Mesodermal cell (in vitro differentiated cells): Measurements from ENCODE around the gene NUMA1.

Source experiments
- H3K27ac ChIP-seq: 2 replicates; pipeline ENCODE4 v1.7.0; 2013; ENCODE audit warnings: mild to moderate bottlenecking, low read depth, low read length, moderate library complexity; ENCODE audit not compliant: severe bottlenecking
- H3K36me3 ChIP-seq: 2 replicates; pipeline ENCODE4 v1.7.1; 2013; ENCODE audit warnings: mild to moderate bottlenecking, low read length, moderate library complexity; ENCODE audit not compliant: control insufficient read depth, insufficient read depth
- H3K4me1 ChIP-seq: one replicate; pipeline ENCODE4 v1.7.1; 2013; ENCODE audit warnings: mild to moderate bottlenecking, low read length; ENCODE audit not compliant: insufficient read depth, control insufficient read depth, poor library complexity, severe bottlenecking
- H3K4me3 ChIP-seq: 2 replicates; pipeline ENCODE4 v1.7.0; 2013; ENCODE audit warnings: low read length, control low read depth, mild to moderate bottlenecking; ENCODE audit not compliant: insufficient read depth, poor library complexity, severe bottlenecking; ENCODE audit errors: extremely low read depth
- H3K9me3 ChIP-seq: 2 replicates; pipeline ENCODE4 v1.7.1; 2013; ENCODE audit warnings: mild to moderate bottlenecking, low read length, moderate library complexity; ENCODE audit not compliant: control insufficient read depth
- WGBS, 2 experiments: methylation state at CpG; one replicate each; pipeline ENCODE4 v1.1.5; 2013; ENCODE audit warnings: missing lambda C conversion rate in 2 of 2; ENCODE audit not compliant: insufficient coverage in 2 of 2; 5-methylcytosine and 5-hydroxymethylcytosine counted together

NUMA1 gene

DNA sequence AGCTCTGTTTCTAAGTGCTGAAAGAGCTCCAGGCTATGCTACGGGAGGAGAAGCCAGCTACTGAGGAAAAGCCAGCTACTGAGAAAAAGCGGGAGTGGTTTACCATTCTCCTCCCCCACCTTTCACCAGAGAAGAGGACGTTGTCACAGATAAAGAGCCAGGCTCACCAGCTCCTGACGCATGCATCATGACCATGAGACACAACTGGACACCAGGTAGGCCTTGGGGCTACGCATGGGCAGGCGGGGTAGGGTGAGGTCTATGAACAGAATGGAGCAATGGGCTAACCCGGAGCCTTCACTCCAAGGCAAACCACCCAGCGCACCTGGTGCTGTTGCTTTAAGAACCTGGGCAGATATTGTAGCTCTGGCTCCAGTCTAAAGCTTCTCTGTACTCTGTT, 80.5 kb downstream of the NUMA1 start:
- Histone ChIP-seq H3K9me3 (no peaks in the 10 kb centered on the region), H3K27ac (peak overlapping the region; percentile 5), H3K4me1 (no peaks in the 10 kb centered on the region), H3K36me3 (peaks cover 61% of the 10 kb centered on the region), H3K4me3 (no peak overlapping the region)
- 98% methylated on average over 5 to 6 of the region's 8 CpGs for WGBS, 2 experiments

DNA sequence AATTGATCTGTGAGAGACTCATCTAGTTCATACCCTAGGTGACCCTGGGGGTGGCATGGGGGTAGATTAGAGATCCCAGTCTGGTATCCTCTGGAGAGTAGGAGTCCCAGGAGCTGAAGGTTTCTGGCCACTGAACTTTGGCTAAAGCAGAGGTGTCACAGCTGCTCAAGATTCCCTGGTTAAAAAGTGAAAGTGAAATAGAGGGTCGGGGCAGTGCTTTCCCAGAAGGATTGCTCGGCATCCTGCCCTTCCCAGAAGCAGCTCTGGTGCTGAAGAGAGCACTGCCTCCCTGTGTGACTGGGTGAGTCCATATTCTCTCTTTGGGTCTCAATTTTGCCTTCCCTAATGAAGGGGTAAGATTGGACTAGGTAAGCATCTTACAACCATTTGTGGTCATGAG, 81.0 kb downstream of the NUMA1 start:
- Histone ChIP-seq H3K4me1 (no peaks in the 10 kb centered on the region), H3K36me3 (peaks cover 57% of the 10 kb centered on the region), H3K27ac (peak overlapping the region; percentile 5), H3K4me3 (no peak overlapping the region), H3K9me3 (no peaks in the 10 kb centered on the region)
- WGBS, 2 experiments, result 92 to 94% methylated on average over 2 of the region's 2 CpGs

DNA sequence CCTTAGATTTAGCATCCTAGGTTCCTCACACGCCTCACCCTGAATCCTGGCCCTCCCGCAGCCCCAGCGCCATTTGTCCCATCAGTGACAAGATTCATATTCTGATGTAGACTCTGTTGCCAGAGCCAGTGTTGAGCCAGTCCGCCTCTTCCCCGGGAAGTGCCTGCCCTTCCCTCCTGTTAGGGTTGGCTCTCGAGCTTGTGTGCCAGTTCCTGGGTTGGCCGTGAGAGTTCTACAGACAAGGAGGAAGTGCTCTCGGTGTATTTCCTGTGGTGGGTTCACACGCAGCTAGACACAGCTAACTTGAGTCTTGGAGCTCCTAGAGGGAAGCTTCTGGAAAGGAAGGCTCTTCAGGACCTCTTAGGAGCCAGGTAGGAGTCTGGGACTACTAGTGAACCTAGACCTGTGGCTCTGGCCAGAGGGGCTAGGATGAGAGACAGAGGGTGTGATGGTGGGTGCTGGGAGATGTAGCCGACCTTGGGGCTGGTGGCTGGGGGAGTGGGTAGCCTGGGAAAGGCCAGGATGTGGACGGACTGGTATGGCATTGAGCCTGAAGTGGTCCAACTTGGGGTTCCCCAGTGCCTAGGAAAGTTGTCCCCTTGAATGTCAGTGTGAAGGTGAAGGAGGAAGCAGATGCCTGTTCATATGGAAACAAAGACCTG, 81.6 kb downstream of the NUMA1 start, which contains the start of gene IL18BP:
TSS of gene IL18BP (plus strand) at position 261 of the 662 bp plus-strand sequence. CDS start 1,076 bp downstream, outside the sequence.
- H3K4me1 ChIP-seq, result no peaks in the 10 kb centered on the region
- peak within 1 kb of the TSS; percentile 5 for H3K27ac ChIP-seq
- WGBS, 2 experiments, result 95 to 96% methylated on average over 11 of the region's 11 CpGs
- H3K36me3 ChIP-seq, result peaks cover 51% of the 10 kb centered on the region
- no peaks in the 10 kb centered on the region for H3K9me3 ChIP-seq
- H3K4me3 ChIP-seq, result no peak within 1 kb of the TSS

DNA sequence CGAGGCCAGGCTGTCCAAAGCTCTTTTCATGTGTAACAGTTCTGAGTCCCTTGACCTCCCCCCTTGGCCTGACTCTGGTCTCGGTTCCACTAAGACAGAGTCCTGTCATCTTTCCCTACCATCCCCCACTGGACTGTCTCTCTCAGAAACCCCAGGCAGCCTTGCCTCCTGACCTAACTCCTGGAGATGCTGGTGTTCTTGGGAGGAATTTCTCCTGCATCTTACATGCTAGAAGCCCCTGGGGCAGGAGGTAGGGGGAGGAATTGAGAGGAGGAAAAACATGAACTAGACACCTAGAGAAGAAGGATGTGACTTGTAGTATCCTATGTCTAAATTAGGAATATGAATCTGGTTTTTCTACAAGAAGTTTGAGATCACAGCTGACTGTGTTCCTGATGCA, 82.3 kb downstream of the NUMA1 start:
- H3K4me1 ChIP-seq, result no peaks in the 10 kb centered on the region
- no peak overlapping the region for H3K27ac ChIP-seq
- no peaks in the 10 kb centered on the region for H3K9me3 ChIP-seq
- no peak overlapping the region for H3K4me3 ChIP-seq
- WGBS, 2 experiments, result 100% methylated on average over 1 to 2 of the region's 2 CpGs
- H3K36me3 ChIP-seq, result peaks cover 44% of the 10 kb centered on the region

DNA sequence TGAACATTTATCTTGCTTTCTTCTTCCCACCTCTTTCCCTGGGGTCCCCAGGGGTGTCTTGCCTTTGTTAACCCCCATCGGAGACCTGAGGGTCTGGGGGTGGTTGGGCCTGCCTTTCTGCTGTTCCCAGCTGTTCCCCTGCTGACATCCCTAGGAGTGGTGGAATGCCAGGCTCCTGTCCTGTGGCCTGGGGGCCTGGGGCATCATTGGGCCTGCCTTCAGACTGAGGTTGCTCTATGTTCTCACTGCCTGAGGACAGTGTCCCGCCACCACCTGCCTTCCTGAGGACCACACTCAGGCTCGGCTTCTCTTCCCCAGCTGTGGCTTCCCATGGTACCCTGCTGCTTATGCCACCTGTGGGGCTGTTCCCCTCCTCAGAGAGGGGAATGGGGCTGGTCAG, 82.7 kb downstream of the NUMA1 start:
- H3K9me3 ChIP-seq, result no peaks in the 10 kb centered on the region
- H3K4me1 ChIP-seq, result no peaks in the 10 kb centered on the region
- WGBS, 2 experiments, result 83 to 100% methylated on average over 1 to 2 of the region's 3 CpGs

DNA sequence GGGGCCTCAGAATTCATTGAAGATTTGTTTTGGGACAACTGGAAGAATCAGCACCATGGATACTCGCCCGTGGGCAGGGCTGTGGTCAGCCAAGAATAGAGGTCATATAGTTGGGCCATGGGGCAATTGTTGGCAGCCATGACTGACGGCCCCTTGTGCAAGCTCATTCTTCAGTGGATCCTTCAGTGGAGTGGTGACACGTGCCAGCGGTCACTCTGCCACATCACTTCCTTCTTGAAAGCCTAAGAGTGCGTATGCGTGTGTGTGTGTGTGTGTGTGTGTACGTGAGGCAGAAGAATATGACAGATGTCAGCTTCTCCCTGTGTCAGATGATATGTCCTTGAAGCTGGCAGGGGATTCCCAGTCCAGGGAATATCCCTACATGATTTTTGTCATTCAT, 83.4 kb downstream of the NUMA1 start:
- 93% methylated on average over 6 of the region's 8 CpGs for WGBS, 2 experiments
- H3K4me3 ChIP-seq, result no peak overlapping the region
- H3K9me3 ChIP-seq, result no peaks in the 10 kb centered on the region
- no peak overlapping the region for H3K27ac ChIP-seq
- no peaks in the 10 kb centered on the region for H3K4me1 ChIP-seq
- peaks cover 33% of the 10 kb centered on the region for H3K36me3 ChIP-seq

More for the DNA sequence above, 82.7 kb downstream of the NUMA1 start:
- Histone ChIP-seq H3K27ac (no peak overlapping the region), H3K36me3 (peaks cover 39% of the 10 kb centered on the region), H3K4me3 (no peak overlapping the region)

DNA sequence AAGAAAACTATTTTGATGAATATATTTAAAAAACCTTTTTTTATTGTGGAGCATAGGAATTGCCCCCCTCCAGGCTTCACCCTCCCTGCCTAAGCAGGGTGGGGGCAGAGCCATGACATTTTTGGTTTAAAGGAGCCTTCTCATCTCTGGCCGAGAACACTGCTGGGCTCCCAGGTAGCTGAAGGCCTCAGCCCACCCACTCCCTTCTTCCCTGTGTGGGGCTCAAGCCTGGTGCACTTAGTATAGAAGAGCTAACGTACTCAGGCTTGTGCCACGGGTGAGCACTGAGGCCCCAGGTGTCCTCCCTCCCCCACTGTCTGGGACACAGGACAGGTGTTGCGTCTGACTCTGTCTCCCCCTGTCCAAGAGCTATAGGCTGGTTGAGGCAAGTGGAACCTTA, 83.8 kb downstream of the NUMA1 start:
- Histone ChIP-seq H3K9me3 (no peaks in the 10 kb centered on the region), H3K27ac (no peak overlapping the region), H3K4me1 (no peaks in the 10 kb centered on the region), H3K4me3 (no peak overlapping the region), H3K36me3 (peaks cover 33% of the 10 kb centered on the region)
- WGBS, 2 experiments, result 97 to 100% methylated on average over 2 to 4 of the region's 4 CpGs

DNA sequence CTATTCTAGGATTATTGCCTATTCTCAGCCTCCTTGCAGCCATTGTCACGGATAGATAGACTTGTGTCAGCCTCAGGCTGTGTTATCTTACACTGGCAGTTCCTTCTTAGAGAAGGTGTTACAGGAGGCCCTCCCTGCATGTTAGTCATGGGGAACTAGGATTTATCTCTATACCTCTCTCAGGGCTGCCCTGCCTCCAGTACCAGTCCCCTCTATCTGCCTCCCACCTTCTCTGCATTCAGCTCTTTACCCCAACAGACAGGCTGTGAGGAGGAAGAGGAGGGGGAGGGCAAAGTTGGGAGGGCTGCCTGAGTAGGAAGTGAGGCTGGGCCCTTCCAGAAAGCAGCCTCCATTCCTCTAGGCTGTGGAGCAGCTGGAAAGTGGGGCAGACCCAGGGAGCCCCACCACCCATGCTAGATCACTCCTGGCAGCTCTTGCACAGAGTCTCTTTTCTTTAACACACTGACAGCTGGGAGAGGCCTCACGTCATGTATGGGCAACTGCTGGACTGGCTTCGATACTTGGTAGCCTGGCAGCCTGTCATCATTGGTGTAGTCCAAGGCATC, 84.5 kb downstream of the NUMA1 start:
- WGBS, 2 experiments, result 86 to 90% methylated on average over 2 of the region's 3 CpGs
- Histone ChIP-seq H3K36me3 (peaks cover 34% of the 10 kb centered on the region), H3K4me3 (no peak overlapping the region), H3K9me3 (no peaks in the 10 kb centered on the region), H3K4me1 (no peaks in the 10 kb centered on the region), H3K27ac (no peak overlapping the region)

DNA sequence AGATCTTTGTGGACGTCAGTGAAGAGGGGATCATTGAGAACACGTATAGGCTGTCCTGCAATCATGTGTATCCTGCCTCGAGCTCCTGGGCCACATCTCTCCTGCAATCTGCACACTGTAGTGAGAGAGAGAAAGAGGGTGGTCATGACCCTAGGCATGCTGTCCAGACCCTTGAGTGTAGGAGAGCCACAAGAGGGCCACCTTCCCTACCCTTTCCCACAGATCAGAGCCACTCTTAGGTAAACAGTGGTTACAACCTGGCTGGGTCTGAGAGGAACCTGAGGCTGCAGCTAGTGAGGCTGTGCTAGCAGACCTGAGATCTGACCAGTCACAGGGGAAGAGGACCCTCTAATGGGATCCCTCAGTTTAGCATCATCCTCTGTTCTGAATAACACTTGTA, 85.6 kb downstream of the NUMA1 start:
- H3K27ac ChIP-seq, result no peak overlapping the region
- WGBS, 2 experiments, result 91 to 94% methylated on average over 2 to 3 of the region's 3 CpGs

DNA sequence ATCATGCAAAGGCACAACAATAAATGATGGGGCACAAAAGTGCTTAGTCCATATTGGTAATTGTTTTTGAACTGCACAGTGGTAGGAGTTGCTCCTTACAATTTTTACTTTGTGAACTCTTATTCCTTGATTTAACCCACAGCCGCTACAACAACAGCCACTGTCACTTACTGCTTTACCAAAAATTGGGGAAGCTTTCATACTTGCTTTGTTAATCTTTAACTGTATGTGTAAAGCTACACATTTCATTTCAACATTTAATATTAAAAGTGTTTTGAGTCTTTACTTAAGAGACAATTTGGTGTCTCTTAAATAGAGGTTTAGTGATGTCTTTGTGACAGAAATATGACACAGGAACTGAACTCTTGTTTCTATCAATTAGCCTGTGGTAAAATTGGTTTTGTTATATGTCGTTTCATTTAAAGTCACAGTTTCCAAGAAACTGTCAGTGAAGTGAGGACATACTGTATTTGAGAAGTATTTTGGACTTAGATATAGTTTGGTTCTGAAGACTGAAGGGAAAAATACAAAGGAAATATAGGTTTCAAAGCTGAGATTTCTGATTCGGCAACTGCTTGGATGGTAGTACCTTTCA, 88.1 kb downstream of the NUMA1 start:
- no peaks in the 10 kb centered on the region for H3K9me3 ChIP-seq
- peaks cover 43% of the 10 kb centered on the region for H3K36me3 ChIP-seq
- H3K4me1 ChIP-seq, result no peaks in the 10 kb centered on the region
- H3K4me3 ChIP-seq, result no peak overlapping the region
- H3K27ac ChIP-seq, result no peak overlapping the region
- 88 to 100% methylated on average over 2 of the region's 3 CpGs for WGBS, 2 experiments

More for the DNA sequence above, 85.6 kb downstream of the NUMA1 start:
- Histone ChIP-seq H3K36me3 (peaks cover 34% of the 10 kb centered on the region), H3K4me3 (no peak overlapping the region), H3K4me1 (no peaks in the 10 kb centered on the region), H3K9me3 (no peaks in the 10 kb centered on the region)

DNA sequence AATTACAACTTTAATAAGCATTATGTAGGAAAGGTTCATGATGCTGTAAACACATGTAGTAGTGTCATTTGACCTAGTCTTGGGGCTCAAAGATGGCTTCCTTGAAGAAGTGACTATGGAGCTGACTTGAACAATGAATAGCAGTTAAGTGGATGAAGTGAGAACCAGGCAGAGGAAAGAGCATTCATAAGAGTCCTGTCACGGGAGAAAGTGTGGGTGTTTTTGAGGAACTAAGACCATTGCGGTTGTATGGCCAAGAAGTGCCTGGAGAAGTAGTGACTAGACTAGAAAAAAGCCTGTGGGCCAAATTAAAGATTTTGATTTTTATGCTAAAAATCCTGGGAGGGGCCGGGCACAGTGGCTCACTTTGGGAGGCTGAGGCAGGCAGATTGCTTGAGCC, 88.8 kb downstream of the NUMA1 start:
- 96 to 100% methylated on average over 3 of the region's 3 CpGs for WGBS, 2 experiments
- no peaks in the 10 kb centered on the region for H3K9me3 ChIP-seq
- H3K4me3 ChIP-seq, result no peak overlapping the region
- H3K4me1 ChIP-seq, result no peaks in the 10 kb centered on the region
- H3K27ac ChIP-seq, result no peak overlapping the region
- peaks cover 41% of the 10 kb centered on the region for H3K36me3 ChIP-seq
